GM23248 (cell line): ENCODE results near the gene NEUROD2.

Experiments
- EZH2 ChIP-seq: fragments of 200-600 bp; sonication (generic); IDR thresholded peaks from 2 replicates; pipeline ENCODE4 v1.6.1; 2018; ENCODE audit warnings: antibody characterized with exemption, mild to moderate bottlenecking; ENCODE audit not compliant: insufficient read depth, poor library complexity, severe bottlenecking
- EZH2phosphoT487 ChIP-seq: fragments of 200-600 bp; sonication (generic); IDR thresholded peaks from 2 replicates; pipeline ENCODE4 v1.6.1; 2018; ENCODE audit warnings: antibody characterized with exemption, moderate library complexity, mild to moderate bottlenecking, low read depth; ENCODE audit not compliant: insufficient read depth

- no peak for TF ChIP-seq EZH2
- TF ChIP-seq EZH2phosphoT487: no peak
These were observed 7.7 kb upstream of the NEUROD2 start for GRCh38 chr17:39615434-39615833.
